GM12873 (cell line): ENCODE data around the gene ZBTB45.

Experiments
- TF ChIP-seq, protein P1 (sequence below): IDR thresholded peaks from 2 replicates; pipeline ENCODE4 v1.5.1; 2012; ENCODE audit warnings: low read depth, mild to moderate bottlenecking, moderate library complexity, low read length, control low read depth; ENCODE audit not compliant: insufficient read depth; ENCODE audit errors: missing control alignments

ZBTB45 gene

GRCh38 chr19:58513213-58513693 lies 6.4 kb downstream of the ZBTB45 start:
- TF ChIP-seq, protein P1, sequence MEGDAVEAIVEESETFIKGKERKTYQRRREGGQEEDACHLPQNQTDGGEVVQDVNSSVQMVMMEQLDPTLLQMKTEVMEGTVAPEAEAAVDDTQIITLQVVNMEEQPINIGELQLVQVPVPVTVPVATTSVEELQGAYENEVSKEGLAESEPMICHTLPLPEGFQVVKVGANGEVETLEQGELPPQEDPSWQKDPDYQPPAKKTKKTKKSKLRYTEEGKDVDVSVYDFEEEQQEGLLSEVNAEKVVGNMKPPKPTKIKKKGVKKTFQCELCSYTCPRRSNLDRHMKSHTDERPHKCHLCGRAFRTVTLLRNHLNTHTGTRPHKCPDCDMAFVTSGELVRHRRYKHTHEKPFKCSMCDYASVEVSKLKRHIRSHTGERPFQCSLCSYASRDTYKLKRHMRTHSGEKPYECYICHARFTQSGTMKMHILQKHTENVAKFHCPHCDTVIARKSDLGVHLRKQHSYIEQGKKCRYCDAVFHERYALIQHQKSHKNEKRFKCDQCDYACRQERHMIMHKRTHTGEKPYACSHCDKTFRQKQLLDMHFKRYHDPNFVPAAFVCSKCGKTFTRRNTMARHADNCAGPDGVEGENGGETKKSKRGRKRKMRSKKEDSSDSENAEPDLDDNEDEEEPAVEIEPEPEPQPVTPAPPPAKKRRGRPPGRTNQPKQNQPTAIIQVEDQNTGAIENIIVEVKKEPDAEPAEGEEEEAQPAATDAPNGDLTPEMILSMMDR, result no peak

- TF ChIP-seq, protein P1, result no peak
Measured at GRCh38 chr19:58511353-58512208, 8.0 kb downstream of the ZBTB45 start, which contains the start of gene SLC27A5. SLC27A5 (minus strand) TSS chr19:58511992; CDS start chr19:58511955, 37 bp downstream.

DNA sequence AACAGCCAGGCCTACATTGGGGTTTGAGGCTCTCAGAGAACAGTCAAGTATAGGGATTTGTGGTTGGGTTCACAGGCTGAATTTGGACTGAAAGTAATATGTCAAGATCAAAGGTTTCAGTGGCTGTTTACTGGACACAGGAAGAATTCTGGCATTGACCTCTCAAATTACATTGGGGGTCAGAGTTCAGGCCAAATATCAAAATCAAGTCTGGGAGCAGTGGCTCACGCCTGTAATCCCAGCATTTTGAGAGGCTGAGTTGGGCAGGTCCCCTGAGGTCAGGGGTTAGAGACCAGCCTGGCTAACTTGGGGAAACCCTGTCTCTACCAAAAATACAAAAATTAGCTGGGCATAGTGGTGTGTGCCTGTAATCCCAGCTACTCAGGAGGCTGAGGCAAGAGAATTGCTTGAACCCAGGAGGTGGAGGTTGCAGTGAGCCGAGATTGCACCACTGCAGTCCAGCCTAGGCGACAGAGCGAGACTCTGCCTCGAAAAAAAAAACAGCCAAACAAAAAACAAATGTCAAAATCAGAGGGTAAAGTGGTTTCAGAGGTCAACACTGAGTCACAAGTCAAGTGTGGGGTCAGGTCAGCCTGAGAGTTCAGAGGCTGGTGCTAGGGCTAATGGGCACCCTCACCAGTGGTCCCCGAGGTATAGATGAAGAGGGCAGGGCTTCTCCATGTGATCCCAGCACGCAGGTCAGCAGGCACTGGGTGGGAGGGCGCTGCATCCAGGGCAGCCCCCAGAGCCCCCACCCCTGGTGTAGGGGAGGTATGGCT lies 9.3 kb downstream of the ZBTB45 start:
- TF ChIP-seq, protein P1, result no peak

DNA sequence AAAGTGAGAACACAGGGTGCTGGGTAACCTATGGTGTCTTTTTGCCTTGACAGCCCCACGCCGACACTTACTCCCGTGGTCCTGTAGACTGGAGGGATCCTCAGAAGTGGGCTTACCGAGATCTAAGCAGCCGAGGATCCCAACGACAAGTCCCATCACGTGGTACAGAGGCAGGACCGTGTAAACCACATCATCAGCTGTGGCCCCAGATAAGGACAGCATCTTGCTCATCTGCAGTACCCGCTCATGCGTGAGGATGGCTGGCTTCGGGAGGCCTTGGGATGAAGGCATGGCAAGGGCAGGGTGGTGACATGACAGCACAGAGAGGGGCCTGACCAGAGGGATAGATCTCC lies 9.9 kb downstream of the ZBTB45 start:
- TF ChIP-seq, protein P1, result no peak

- TF ChIP-seq, protein P1, result no peak
Measured at GRCh38 chr19:58500242-58500641, 19.4 kb downstream of the ZBTB45 start.

DNA sequence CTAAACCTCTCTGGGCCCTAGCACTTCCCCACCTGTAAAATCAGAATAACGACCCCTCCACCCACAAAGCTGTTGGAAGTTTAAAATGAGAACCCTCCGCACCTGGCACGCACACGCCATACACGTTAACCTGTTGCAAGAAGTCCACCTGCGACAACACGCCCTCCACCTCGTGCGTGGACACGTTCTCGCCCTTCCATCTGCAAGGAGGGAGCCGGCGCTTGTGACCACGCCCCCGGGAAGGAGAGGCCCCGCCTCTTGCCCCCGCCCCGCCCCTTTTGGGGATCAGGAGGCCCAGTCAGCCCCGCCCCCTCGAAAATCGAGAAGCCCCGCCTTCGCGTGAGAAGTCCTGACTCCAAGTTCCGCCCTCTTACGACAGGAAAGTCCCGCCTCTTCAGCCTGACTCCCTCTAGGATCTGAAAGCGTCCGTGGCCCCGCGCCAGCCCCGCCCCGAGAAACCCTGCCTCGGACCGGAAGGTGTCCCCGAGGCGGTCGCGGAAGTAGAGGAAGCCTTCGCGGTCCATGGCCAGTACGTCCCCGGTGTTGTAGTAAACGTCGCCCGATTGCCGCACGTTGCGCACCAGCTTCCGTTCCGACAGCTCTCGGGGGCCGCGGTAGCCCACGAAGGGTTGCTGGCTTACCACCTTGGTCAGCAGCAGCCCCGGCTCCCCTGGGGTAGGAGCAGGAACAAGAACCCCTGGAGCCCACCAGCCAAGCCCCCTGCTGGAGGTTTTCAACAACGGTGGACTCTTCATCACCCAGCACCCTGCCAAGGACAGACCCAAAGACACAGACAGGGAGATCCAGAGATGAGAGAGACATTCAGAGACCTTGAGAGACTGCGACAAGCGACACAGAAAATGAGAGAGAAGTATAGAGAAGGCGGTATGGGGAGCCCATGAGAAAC lies 20.3 kb downstream of the ZBTB45 start:
- TF ChIP-seq, protein P1, result peak; percentile 34
